HT1080 (cell line): ENCODE results near the gene ADCY10. TPM values are rescaled to one million over a fixed set of nuclear protein-coding genes. Genes with fewer than 3 reads are reported as not detected.
"Not testable (repeated sequence)": the region's sequence is repeated elsewhere in the genome, so short reads cannot be mapped to it uniquely, and the experiment has no call there.

Experiments used
- DNase-seq: peaks from one replicate; pipeline ENCODE4 v3.0.0-alpha.2; 2015; ENCODE audit warnings: low read depth
- total RNA-seq: library from RNA; depleted of rRNA; stranded (reverse); fragments of >200 nt; shearing (Covaris generic); gene quantifications from 2 replicates; pipeline ENCODE4 v1.2.3, GENCODE V29; 2014

The ADCY10 gene
- total RNA-seq, 1 experiment from 2014 or later = not detected

GRCh38 chr1:167861664-167862381 lies 52.1 kb downstream of the ADCY10 start:
- no peak for DNase-seq

- no peak for DNase-seq
Measured at GRCh38 chr1:167860231-167860923, 53.6 kb downstream of the ADCY10 start.

- no peak for DNase-seq
Measured at GRCh38 chr1:167856711-167857418, 57.1 kb downstream of the ADCY10 start.

- DNase-seq = no peak
Measured at GRCh38 chr1:167854184-167854583, 59.8 kb downstream of the ADCY10 start.

GRCh38 chr1:167849666-167850065 lies 64.3 kb downstream of the ADCY10 start:
- DNase-seq = no peak

GRCh38 chr1:167842872-167843271 lies 71.1 kb downstream of the ADCY10 start:
- no peak for DNase-seq

- no peak for DNase-seq
Measured at GRCh38 chr1:167841530-167841929, 72.4 kb downstream of the ADCY10 start.

GRCh38 chr1:167839009-167839408 lies 74.9 kb downstream of the ADCY10 start:
- peak; percentile 23 for DNase-seq

- DNase-seq = no peak
Measured at GRCh38 chr1:167837326-167837725, 76.6 kb downstream of the ADCY10 start.

GRCh38 chr1:167836197-167836596 lies 77.7 kb downstream of the ADCY10 start:
- DNase-seq = no peak

- DNase-seq = no peak
Measured at GRCh38 chr1:167833904-167834303, 80.0 kb downstream of the ADCY10 start.

- DNase-seq = no peak
Measured at GRCh38 chr1:167832693-167833092, 81.2 kb downstream of the ADCY10 start.

- DNase-seq = not testable (repeated sequence)
Measured at GRCh38 chr1:167830668-167831067, 83.3 kb downstream of the ADCY10 start.

- no peak for DNase-seq
Measured at GRCh38 chr1:167829868-167830267, 84.1 kb downstream of the ADCY10 start.

- no peak for DNase-seq
Measured at GRCh38 chr1:167826127-167826526, 87.8 kb downstream of the ADCY10 start.

- no peak for DNase-seq
Measured at GRCh38 chr1:167825419-167826079, 88.4 kb downstream of the ADCY10 start.

GRCh38 chr1:167824163-167824794 lies 89.7 kb downstream of the ADCY10 start:
- DNase-seq = no peak

- no peak for DNase-seq
Measured at GRCh38 chr1:167821969-167822685, 91.8 kb downstream of the ADCY10 start.

- DNase-seq = no peak
Measured at GRCh38 chr1:167821356-167821685, 92.6 kb downstream of the ADCY10 start.

GRCh38 chr1:167820684-167821355 lies 93.1 kb downstream of the ADCY10 start:
- no peak for DNase-seq
